Measurements from ENCODE around the gene CTNNA1. TPM values are rescaled to one million over a fixed set of nuclear protein-coding genes. Genes with fewer than 3 reads are reported as not detected.

Gene CTNNA1
- total RNA-seq, 4 donors from 2014 or later = 239 to 305 (median 277) TPM

DNA sequence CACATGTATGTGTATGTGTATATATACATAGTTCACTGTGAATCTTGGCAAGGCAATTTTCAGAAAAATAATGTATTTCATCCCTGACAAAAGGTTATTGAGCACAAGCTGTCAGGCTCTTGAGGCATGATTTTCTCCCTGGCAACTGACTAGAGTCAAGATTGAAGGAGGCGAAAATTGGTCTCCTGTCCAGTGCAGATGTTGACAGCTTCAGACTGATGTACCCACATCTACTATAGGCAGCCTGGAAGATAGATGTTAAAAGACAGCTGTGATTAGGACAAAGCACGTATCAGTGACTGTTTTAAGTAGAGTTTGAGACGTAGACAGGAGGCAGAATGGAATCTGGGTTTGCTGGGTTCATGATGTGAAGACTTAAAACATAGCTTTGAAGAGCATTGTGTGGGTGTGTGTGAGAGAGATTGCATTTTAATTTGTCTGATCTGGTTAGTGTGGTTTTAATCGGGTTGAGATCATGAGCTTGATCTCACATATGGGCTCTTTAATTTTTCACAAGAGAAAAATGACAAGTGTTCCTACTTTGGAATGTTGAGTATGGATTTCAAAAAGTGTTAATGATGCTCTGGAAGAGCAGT is 39.1 kb downstream of the CTNNA1 start:
- TF ChIP-seq, protein P1, sequence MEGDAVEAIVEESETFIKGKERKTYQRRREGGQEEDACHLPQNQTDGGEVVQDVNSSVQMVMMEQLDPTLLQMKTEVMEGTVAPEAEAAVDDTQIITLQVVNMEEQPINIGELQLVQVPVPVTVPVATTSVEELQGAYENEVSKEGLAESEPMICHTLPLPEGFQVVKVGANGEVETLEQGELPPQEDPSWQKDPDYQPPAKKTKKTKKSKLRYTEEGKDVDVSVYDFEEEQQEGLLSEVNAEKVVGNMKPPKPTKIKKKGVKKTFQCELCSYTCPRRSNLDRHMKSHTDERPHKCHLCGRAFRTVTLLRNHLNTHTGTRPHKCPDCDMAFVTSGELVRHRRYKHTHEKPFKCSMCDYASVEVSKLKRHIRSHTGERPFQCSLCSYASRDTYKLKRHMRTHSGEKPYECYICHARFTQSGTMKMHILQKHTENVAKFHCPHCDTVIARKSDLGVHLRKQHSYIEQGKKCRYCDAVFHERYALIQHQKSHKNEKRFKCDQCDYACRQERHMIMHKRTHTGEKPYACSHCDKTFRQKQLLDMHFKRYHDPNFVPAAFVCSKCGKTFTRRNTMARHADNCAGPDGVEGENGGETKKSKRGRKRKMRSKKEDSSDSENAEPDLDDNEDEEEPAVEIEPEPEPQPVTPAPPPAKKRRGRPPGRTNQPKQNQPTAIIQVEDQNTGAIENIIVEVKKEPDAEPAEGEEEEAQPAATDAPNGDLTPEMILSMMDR (IDR thresholded peaks at IDR 0.05; ENCODE audit: low read depth) = no peak

GRCh38 chr5:138793575-138793974 is 40.4 kb downstream of the CTNNA1 start:
- TF ChIP-seq, protein P1 (IDR thresholded peaks at IDR 0.05; ENCODE audit: low read depth) = no peak

DNA sequence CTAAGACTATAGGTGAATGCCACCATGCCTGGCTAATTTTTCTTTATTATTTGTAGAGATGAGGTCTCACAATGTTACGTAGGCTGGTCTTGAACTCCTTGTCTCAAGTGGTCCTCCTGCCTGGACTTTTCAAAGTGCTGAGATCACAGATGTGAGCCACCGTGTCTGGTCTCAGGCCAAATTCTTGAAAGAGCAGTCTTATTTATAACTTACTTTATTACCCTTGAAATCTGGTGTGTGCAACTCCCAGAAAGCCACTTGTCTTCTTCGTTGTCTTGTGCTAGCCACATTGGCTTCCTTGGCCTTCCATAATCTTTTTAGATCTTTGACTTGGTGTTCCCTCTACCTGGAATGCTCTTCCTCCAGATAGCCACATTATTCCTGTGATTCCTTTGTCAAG is 50.1 kb downstream of the CTNNA1 start:
- TF ChIP-seq, protein P1 (IDR thresholded peaks at IDR 0.05; ENCODE audit: low read depth) = no peak

GRCh38 chr5:138803935-138804334 is 50.7 kb downstream of the CTNNA1 start:
- TF ChIP-seq, protein P1 (IDR thresholded peaks at IDR 0.05; ENCODE audit: low read depth) = no peak

GRCh38 chr5:138805096-138805495 is 51.9 kb downstream of the CTNNA1 start:
- TF ChIP-seq, protein P1 (IDR thresholded peaks at IDR 0.05; ENCODE audit: low read depth) = no peak

GRCh38 chr5:138807182-138807581 is 54.0 kb downstream of the CTNNA1 start:
- TF ChIP-seq, protein P1 (IDR thresholded peaks at IDR 0.05; ENCODE audit: low read depth) = no peak

GRCh38 chr5:138809391-138809790 is 56.2 kb downstream of the CTNNA1 start:
- TF ChIP-seq, protein P1 (IDR thresholded peaks at IDR 0.05; ENCODE audit: low read depth) = no peak
